PFSK-1 (cell line): ENCODE measurements around the gene SCARB1.

Experiments
- FOXP2 ChIP-seq: optimal IDR thresholded peaks from 2 replicates; pipeline ENCODE3; 2011; ENCODE audit warnings: borderline replicate concordance, control low read depth, inconsistent platforms; ENCODE audit not compliant: insufficient read depth; ENCODE audit errors: extremely low read length, extremely low read depth
- POLR2AphosphoS5 ChIP-seq: IDR thresholded peaks from 2 replicates; pipeline ENCODE4 v1.6.1; 2012; ENCODE audit warnings: low read depth, mild to moderate bottlenecking, control low read depth, low read length, moderate library complexity
- REST ChIP-seq, 2 experiments: IDR thresholded peaks; 2 replicates each; pipeline versions ENCODE4 v1.6.1 to v1.8.0; 2011 to 2012; ENCODE audit warnings: low read depth in 2 of 2, low read length in 2 of 2, control low read depth in 1 of 2, inconsistent platforms in 1 of 2, mild to moderate bottlenecking in 1 of 2, moderate library complexity in 1 of 2; ENCODE audit not compliant: insufficient read depth in 1 of 2
- SIN3A ChIP-seq: IDR thresholded peaks from 2 replicates; pipeline ENCODE4 v1.6.1; 2012; ENCODE audit warnings: mild to moderate bottlenecking, low read length, moderate library complexity, borderline replicate concordance; ENCODE audit not compliant: insufficient read depth
- TAF1 ChIP-seq: IDR thresholded peaks from 2 replicates; pipeline ENCODE4 v1.6.1; 2012; ENCODE audit warnings: low read length, control low read depth, borderline replicate concordance; ENCODE audit not compliant: insufficient read depth

The SCARB1 gene

GRCh38 chr12:124744659-124745464 lies 118.8 kb downstream of the SCARB1 start:
- TF ChIP-seq POLR2AphosphoS5 (no peak), REST (IDR thresholded peaks at IDR 0.05; ENCODE audit: insufficient read depth in 1 of 2, low read depth in 2 of 2, low read length in 2 of 2) (no peak), SIN3A (no peak), FOXP2 (no peak), TAF1 (no peak)

DNA sequence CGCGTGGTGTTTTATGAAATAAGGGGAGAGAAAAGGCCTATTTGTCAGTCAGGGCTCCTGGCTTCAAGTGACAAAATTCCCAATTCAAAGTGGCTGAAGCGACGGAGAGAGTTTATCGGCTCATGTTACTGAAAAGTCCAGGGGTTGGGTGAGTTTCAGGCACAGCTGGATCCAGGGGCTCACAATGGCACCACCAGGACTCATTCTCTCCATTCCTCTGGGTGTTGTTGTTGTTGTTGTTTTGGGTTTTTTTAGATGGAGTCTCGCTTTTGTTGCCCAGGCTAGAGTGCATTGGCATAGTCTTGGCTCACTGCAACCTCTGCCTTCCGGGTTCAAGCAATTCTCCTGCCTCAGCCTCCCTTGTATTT lies 119.4 kb downstream of the SCARB1 start:
- no peak for TF ChIP-seq TAF1
- TF ChIP-seq REST (IDR thresholded peaks at IDR 0.05; ENCODE audit: insufficient read depth in 1 of 2, low read depth in 2 of 2, low read length in 2 of 2) = no peak
- TF ChIP-seq FOXP2 = no peak
- TF ChIP-seq POLR2AphosphoS5 = no peak
- no peak for TF ChIP-seq SIN3A

DNA sequence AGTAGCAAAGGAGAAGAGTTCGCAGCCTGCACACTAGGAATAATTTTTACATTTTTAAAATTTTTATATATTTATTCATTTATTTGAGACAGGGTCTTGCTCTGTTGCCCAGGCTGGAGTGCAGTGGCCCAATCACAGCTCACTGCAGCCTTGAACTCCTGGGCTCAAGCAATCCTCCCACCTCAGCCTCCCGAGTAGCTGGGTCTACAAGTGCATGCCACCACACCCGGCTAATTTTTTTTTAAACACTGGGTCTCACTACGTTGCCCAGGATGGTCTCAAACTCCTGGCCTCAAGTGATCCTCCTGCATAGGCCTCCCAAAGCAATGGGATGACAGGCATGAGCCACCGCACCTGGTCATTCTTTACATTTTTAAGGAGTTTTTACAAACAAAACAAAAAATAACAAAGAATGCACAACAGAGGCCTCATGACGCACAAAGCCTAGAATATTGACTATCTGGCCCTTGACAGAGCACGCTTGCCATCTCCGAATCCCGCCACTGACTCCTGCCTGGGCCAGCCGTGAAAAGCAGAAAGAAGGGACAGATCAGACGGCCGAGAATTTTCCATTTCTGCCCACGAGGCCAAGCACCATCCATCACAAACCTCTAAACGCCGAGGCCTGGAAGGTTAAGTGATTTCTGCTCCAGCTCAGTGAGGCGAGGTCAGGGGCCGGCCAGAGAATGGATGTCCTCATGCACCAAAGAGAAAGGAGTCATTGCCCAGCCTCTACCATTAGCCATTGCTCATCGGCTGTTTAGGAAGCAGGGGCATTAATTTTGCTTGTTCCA lies 120.0 kb downstream of the SCARB1 start:
- TF ChIP-seq REST (IDR thresholded peaks at IDR 0.05; ENCODE audit: insufficient read depth in 1 of 2, low read depth in 2 of 2, low read length in 2 of 2) (no peak), POLR2AphosphoS5 (no peak), SIN3A (no peak), TAF1 (no peak)

DNA sequence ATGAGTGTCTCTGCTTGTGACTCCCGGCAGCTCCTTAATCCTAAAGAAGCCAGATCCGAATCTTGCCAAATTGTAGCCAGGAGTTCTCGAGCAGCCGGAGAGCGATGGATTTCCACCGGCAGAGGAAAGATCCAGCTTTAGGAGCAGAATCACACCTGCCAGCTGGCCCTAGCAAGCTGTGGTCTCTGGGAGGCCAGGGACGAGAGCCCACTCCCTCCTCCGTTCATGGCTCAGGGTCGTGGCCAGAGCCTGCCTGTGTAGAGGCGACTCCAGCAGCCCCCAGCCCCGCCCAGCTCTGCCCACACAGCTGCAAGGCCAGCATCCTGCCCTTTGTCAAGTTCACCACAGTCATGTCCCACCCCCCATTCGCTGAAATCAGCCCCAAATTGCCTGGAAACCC lies 121.0 kb downstream of the SCARB1 start:
- TF ChIP-seq FOXP2 (no peak), POLR2AphosphoS5 (no peak), SIN3A (no peak), TAF1 (no peak), REST (IDR thresholded peaks at IDR 0.05; ENCODE audit: insufficient read depth in 1 of 2, low read depth in 2 of 2, low read length in 2 of 2) (no peak)
